Measurements from ENCODE around the gene PITPNC1. TPM values are rescaled to one million over a fixed set of nuclear protein-coding genes. Genes with fewer than 3 reads are reported as not detected.
"Not testable (repeated sequence)": the region's sequence is repeated elsewhere in the genome, so short reads cannot be mapped to it uniquely, and the experiment has no call there.

PITPNC1 gene
- total RNA-seq, 1 donor from 2014 or later, result 25.4 TPM

DNA sequence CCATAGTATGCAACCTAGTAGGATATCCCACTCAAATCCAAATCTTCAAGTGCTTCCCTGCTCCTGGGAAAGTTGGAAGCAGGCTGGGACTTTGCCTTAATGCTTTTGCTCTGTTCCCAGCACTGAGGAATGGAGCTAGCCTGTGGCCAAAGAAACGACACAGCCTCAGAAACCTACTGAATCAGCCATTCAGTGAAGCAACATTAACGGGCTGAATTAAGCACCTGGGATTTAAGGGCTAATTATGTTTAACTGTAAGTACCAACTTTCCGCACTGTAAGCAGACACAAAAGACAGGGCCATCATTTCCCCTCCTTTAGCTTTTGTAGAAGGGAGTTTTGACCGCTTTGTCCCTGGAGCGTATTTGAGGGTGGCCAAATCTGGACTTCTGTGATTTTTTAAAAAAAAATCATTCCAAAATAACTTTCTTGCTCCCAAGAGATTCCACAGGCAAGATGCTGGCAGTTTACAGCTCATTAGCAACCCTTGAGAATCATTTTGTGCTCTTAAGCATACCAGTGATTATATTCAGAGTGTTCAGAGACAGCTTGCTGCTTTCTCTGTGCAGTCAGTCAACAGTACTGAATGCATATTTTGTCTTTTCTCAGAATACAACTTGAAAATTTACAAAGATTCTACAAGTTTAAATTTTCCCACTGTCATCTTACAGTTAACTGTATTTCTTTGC lies 323.1 kb downstream of the PITPNC1 start:
- Histone ChIP-seq H3K36me3 (no peaks in the 10 kb centered on the region), H3K27me3 (no peaks in the 10 kb centered on the region), H3K27ac (no peak overlapping the region), H3K9me3 (no peaks in the 10 kb centered on the region), H3K4me3 (no peak overlapping the region), H3K4me1 (no peaks in the 10 kb centered on the region)
- DNase-seq, result no peak
- intact Hi-C loops (cut with DNase I), result no loop called here
- ATAC-seq, result no peak
- TF ChIP-seq, protein P1, sequence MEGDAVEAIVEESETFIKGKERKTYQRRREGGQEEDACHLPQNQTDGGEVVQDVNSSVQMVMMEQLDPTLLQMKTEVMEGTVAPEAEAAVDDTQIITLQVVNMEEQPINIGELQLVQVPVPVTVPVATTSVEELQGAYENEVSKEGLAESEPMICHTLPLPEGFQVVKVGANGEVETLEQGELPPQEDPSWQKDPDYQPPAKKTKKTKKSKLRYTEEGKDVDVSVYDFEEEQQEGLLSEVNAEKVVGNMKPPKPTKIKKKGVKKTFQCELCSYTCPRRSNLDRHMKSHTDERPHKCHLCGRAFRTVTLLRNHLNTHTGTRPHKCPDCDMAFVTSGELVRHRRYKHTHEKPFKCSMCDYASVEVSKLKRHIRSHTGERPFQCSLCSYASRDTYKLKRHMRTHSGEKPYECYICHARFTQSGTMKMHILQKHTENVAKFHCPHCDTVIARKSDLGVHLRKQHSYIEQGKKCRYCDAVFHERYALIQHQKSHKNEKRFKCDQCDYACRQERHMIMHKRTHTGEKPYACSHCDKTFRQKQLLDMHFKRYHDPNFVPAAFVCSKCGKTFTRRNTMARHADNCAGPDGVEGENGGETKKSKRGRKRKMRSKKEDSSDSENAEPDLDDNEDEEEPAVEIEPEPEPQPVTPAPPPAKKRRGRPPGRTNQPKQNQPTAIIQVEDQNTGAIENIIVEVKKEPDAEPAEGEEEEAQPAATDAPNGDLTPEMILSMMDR (IDR thresholded peaks at IDR 0.05), result no peak

DNA sequence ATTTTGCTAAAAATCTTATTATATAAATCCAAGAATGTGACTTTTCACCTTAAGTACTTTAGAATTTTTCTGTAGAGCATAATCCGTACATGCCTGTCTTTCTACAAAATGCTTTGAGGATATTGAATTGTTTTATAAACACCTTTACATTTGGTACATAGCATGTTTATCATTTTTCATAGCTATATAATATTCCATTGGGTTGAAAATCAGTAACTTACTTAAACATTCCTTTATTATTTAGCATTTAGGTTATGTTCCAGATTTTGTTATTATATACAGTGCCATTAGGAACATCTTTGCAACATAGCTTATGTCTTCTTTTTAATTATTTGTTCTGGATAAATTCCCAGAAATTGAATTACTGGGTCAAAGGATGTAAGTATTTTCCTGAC lies 323.6 kb downstream of the PITPNC1 start:
- Histone ChIP-seq H3K27ac (no peak overlapping the region), H3K4me3 (no peak overlapping the region), H3K27me3 (no peaks in the 10 kb centered on the region), H3K9me3 (no peaks in the 10 kb centered on the region), H3K36me3 (no peaks in the 10 kb centered on the region), H3K4me1 (no peaks in the 10 kb centered on the region)
- no peak for DNase-seq
- no peak for ATAC-seq
- TF ChIP-seq, protein P1 (IDR thresholded peaks at IDR 0.05), result no peak
- intact Hi-C loops (cut with DNase I), result no loop called here

DNA sequence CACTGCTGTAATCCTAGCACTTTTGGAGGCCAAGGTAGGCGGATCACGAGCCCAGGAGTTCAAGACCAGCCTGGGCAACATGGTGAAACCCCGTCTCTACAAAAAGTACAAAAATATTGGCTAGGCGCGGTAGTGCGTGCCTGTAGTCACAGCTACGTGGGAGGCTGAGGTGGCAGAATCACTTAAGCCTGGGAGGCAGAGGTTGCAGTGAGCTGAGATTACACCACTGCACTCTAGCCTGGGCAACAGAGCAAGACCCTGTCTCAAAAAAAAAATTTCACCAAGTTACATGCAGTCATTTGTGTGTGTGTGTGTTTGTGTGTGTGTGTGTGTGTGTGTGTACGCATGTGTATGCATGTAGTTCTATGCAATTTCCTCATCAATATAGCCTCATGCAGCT lies 325.8 kb downstream of the PITPNC1 start:
- intact Hi-C loops (cut with DNase I); H3K9me3 ChIP-seq; DNase-seq; H3K27me3 ChIP-seq; H3K36me3 ChIP-seq; ATAC-seq; H3K4me3 ChIP-seq; H3K4me1 ChIP-seq; H3K27ac ChIP-seq: not testable (repeated sequence)

DNA sequence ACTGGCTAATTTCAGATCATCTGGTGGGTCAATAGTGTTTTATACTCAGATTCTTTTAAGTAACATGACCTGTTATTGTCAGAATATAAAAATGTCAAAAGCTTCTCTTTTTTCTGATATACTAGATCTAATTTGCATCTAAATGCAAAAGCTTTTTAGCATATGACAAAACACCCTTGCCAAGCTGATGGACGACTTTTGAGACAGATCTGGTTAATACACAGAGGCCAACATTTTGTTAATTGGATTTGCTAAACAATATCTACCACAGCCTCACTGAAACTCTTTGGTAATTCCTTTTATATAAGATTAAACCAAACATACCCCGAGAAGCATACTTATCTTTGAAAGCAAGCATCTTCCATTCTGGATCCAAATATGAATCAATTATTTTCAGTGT lies 330.4 kb downstream of the PITPNC1 start:
- DNase-seq (no peak), ATAC-seq (no peak)
- intact Hi-C loops (cut with DNase I), result no loop called here
- H3K27ac ChIP-seq, result no peak overlapping the region
- no peaks in the 10 kb centered on the region for H3K4me1 ChIP-seq
- H3K4me3 ChIP-seq, result no peak overlapping the region
- TF ChIP-seq, protein P1 (IDR thresholded peaks at IDR 0.05), result no peak
- no peaks in the 10 kb centered on the region for H3K36me3 ChIP-seq
- H3K27me3 ChIP-seq, result no peaks in the 10 kb centered on the region
- no peaks in the 10 kb centered on the region for H3K9me3 ChIP-seq

DNA sequence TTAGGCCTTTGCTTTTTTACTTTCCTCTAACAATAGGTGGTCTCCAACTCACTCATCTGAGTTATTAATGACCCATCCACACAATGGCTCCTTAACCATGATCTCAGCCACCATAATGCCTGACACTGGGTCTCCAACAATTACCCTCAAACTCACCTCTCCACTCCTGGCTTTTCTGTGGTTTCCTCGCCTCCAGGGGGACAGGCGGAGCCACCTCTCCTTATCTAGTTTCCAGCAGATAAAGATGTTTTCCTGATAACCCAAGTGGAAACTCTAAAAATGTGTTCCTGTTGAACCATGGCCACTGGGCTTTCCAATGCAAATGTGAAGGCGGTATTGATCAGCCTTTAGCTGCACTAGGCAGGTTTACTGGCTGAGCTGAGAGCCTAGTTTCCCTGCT lies 331.3 kb downstream of the PITPNC1 start:
- intact Hi-C loops (cut with DNase I), result no loop called here
- Histone ChIP-seq H3K36me3 (no peaks in the 10 kb centered on the region), H3K27me3 (no peaks in the 10 kb centered on the region), H3K9me3 (no peaks in the 10 kb centered on the region), H3K4me3 (no peak overlapping the region), H3K4me1 (no peaks in the 10 kb centered on the region), H3K27ac (no peak overlapping the region)
- TF ChIP-seq, protein P1 (IDR thresholded peaks at IDR 0.05), result no peak
- DNase-seq (no peak), ATAC-seq (no peak)

DNA sequence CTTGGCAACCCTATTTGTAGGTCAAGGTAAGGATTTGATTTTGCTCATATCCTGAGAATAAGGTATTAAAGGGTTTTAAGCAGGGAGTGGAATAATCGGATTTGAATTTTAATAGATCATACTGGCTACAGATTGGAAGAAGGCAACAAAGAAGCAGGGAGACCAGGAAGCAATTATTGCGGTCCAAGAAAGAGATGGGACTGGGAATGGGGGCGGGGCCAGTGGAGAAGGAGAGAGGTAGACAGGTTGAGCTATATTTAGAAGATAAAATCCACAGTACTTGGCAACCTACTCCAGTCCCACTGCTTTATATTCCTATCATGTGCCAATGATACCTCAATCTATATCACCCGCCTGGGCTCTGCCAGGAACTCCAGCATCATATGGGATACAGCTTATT lies 334.8 kb downstream of the PITPNC1 start:
- Histone ChIP-seq H3K27me3 (no peaks in the 10 kb centered on the region), H3K4me3 (no peak overlapping the region), H3K9me3 (no peaks in the 10 kb centered on the region), H3K36me3 (no peaks in the 10 kb centered on the region), H3K4me1 (no peaks in the 10 kb centered on the region), H3K27ac (no peak overlapping the region)
- DNase-seq, result no peak
- intact Hi-C loops (cut with DNase I), result no loop called here
- ATAC-seq, result no peak
- TF ChIP-seq, protein P1 (IDR thresholded peaks at IDR 0.05), result no peak

Data from upper lobe of right lung (tissue), 1 donor.